Measurements from ENCODE around the gene ALAS1. TPM values are rescaled to one million over a fixed set of nuclear protein-coding genes. Genes with fewer than 3 reads are reported as not detected.

Gene ALAS1
- polyA plus RNA-seq, 1 donor (not counting 4 experiments of a cell fraction or from before 2014, with no cell fraction given), result 74.1 TPM

- peaks cover 33 to 36% of the 10 kb centered on the region in 2 experiments for H3K36me3 ChIP-seq (ENCODE audit: control insufficient read depth in 2 of 2, extremely low read depth in 1 of 2, insufficient read depth in 2 of 2, low read length in 2 of 2)
- no peak overlapping the region for H3K9ac ChIP-seq (ENCODE audit: control insufficient read depth, extremely low read depth, insufficient read depth, low read length)
- dilution Hi-C loops (cut with MboI; ENCODE audit: extremely low pct_ligation_motif_present, low sequenced_read_pairs), result no loop called here
- H3K4me3 ChIP-seq (ENCODE audit: control insufficient read depth in 2 of 3, extremely low read depth in 1 of 3, insufficient read depth in 2 of 3, low read depth in 1 of 3, low read length in 3 of 3), result no peak overlapping the region
- FAIRE-seq (no peak), DNase-seq (ENCODE audit: low read depth, low spot score) (no peak)
- no peak overlapping the region for H3K4me2 ChIP-seq (ENCODE audit: control insufficient read depth, extremely low read depth, insufficient read depth, low read depth, low read length)
- H3K4me1 ChIP-seq (ENCODE audit: control insufficient read depth, extremely low read depth, insufficient read depth, low read length), result no peaks in the 10 kb centered on the region
- H3K27me3 ChIP-seq (ENCODE audit: control insufficient read depth, extremely low read depth, insufficient read depth, low read length), result no peaks in the 10 kb centered on the region
- no peaks in the 10 kb centered on the region for H3K9me3 ChIP-seq (ENCODE audit: control insufficient read depth, low read depth, low read length)
- H3K9me1 ChIP-seq (ENCODE audit: control insufficient read depth, extremely low read depth, insufficient read depth, low read length), result no peaks in the 10 kb centered on the region
- H3K79me2 ChIP-seq (ENCODE audit: control insufficient read depth, insufficient read depth, low read length), result peaks cover 16% of the 10 kb centered on the region
- H3K27ac ChIP-seq (ENCODE audit: control insufficient read depth, insufficient read depth, low read length), result no peak overlapping the region
- peaks cover 3% of the 10 kb centered on the region for H4K20me1 ChIP-seq (ENCODE audit: control insufficient read depth, extremely low read depth, insufficient read depth, low read length)
- no peak overlapping the region for H2AFZ ChIP-seq (ENCODE audit: control insufficient read depth, low read length)
- TF ChIP-seq EZH2 (IDR thresholded peaks at IDR 0.05; ENCODE audit: low read length), result no peak
Observed at GRCh38 chr3:52228751-52229291, 30.9 kb downstream of the ALAS1 start.

DNA sequence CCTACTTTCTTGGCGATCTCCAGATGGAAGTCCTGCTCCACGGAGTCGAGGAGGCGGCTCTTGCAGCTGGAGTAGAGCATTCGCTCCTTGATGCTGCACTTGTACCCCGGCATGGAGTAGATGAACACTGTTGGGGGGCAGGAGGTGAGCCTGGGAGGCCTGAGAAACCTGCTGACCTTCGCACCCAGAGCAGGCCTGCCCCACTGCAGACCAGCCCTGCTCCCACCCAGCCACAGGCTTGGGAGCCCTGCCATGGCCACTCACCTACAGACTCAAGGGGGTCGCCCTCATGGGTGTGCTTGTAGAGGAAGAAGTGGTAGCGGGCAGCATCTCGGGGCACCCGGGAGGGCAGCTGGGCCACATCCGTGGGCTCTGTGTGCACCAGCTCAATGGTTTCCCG is 31.7 kb downstream of the ALAS1 start:
- Histone ChIP-seq H3K27me3 (ENCODE audit: control insufficient read depth, extremely low read depth, insufficient read depth, low read length) (no peaks in the 10 kb centered on the region), H3K4me3 (ENCODE audit: control insufficient read depth in 2 of 3, extremely low read depth in 1 of 3, insufficient read depth in 2 of 3, low read depth in 1 of 3, low read length in 3 of 3) (no peak overlapping the region), H3K4me2 (ENCODE audit: control insufficient read depth, extremely low read depth, insufficient read depth, low read depth, low read length) (no peak overlapping the region), H3K9me1 (ENCODE audit: control insufficient read depth, extremely low read depth, insufficient read depth, low read length) (no peaks in the 10 kb centered on the region), H3K27ac (ENCODE audit: control insufficient read depth, insufficient read depth, low read length) (no peak overlapping the region), H4K20me1 (ENCODE audit: control insufficient read depth, extremely low read depth, insufficient read depth, low read length) (peaks cover 3% of the 10 kb centered on the region), H3K9me3 (ENCODE audit: control insufficient read depth, low read depth, low read length) (no peaks in the 10 kb centered on the region), H3K4me1 (ENCODE audit: control insufficient read depth, extremely low read depth, insufficient read depth, low read length) (no peaks in the 10 kb centered on the region), H3K79me2 (ENCODE audit: control insufficient read depth, insufficient read depth, low read length) (peaks cover 22% of the 10 kb centered on the region), H2AFZ (ENCODE audit: control insufficient read depth, low read length) (no peak overlapping the region), H3K36me3 (ENCODE audit: control insufficient read depth in 2 of 2, extremely low read depth in 1 of 2, insufficient read depth in 2 of 2, low read length in 2 of 2) (peaks cover 33 to 42% of the 10 kb centered on the region in 2 experiments), H3K9ac (ENCODE audit: control insufficient read depth, extremely low read depth, insufficient read depth, low read length) (no peak overlapping the region)
- FAIRE-seq (no peak), DNase-seq (ENCODE audit: low read depth, low spot score) (no peak)
- dilution Hi-C loops (cut with MboI; ENCODE audit: extremely low pct_ligation_motif_present, low sequenced_read_pairs), result no loop called here
- TF ChIP-seq EZH2 (IDR thresholded peaks at IDR 0.05; ENCODE audit: low read length), result no peak

DNA sequence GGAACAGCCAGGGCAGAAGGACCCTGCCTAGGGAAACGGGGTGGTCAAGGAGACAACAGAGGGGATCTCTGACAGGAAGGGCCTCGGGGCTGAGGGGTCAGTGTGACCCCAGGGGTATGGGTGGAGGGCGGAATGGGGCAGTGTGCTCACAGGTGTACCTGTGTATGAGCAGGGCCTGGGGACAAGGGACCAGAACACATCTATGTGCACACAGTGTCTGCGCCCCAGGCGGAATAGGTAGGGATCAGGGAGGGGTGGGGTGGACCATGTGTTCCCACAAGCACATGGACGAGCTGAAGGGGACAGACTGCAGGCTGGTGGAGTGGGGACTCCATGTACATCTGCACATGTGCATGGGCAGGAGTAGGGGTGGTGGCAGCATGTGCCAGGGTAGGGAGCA is 32.5 kb downstream of the ALAS1 start:
- FAIRE-seq (no peak), DNase-seq (ENCODE audit: low read depth, low spot score) (no peak)
- H3K27ac ChIP-seq (ENCODE audit: control insufficient read depth, insufficient read depth, low read length), result no peak overlapping the region
- no peak overlapping the region for H3K9ac ChIP-seq (ENCODE audit: control insufficient read depth, extremely low read depth, insufficient read depth, low read length)
- no peak overlapping the region for H3K4me3 ChIP-seq (ENCODE audit: control insufficient read depth in 2 of 3, extremely low read depth in 1 of 3, insufficient read depth in 2 of 3, low read depth in 1 of 3, low read length in 3 of 3)
- TF ChIP-seq EZH2 (IDR thresholded peaks at IDR 0.05; ENCODE audit: low read length), result no peak
- no peak for TF ChIP-seq CTCF (optimal IDR thresholded peaks at IDR 0.05 in 1 of 3, IDR thresholded peaks at IDR 0.05 in 1 of 3, conservative IDR thresholded peaks at IDR 0.05 in 1 of 3; ENCODE audit: extremely low read depth in 1 of 3, insufficient read depth in 2 of 3, low read length in 3 of 3)
- H3K36me3 ChIP-seq (ENCODE audit: control insufficient read depth in 2 of 2, extremely low read depth in 1 of 2, insufficient read depth in 2 of 2, low read length in 2 of 2), result peaks cover 35 to 46% of the 10 kb centered on the region in 2 experiments
- peaks cover 30% of the 10 kb centered on the region for H3K79me2 ChIP-seq (ENCODE audit: control insufficient read depth, insufficient read depth, low read length)
- no peaks in the 10 kb centered on the region for H3K9me3 ChIP-seq (ENCODE audit: control insufficient read depth, low read depth, low read length)
- no peaks in the 10 kb centered on the region for H3K9me1 ChIP-seq (ENCODE audit: control insufficient read depth, extremely low read depth, insufficient read depth, low read length)
- H3K4me1 ChIP-seq (ENCODE audit: control insufficient read depth, extremely low read depth, insufficient read depth, low read length), result no peaks in the 10 kb centered on the region
- no peaks in the 10 kb centered on the region for H3K27me3 ChIP-seq (ENCODE audit: control insufficient read depth, extremely low read depth, insufficient read depth, low read length)
- no peak overlapping the region for H3K4me2 ChIP-seq (ENCODE audit: control insufficient read depth, extremely low read depth, insufficient read depth, low read depth, low read length)
- H2AFZ ChIP-seq (ENCODE audit: control insufficient read depth, low read length), result no peak overlapping the region
- dilution Hi-C loops (cut with MboI; ENCODE audit: extremely low pct_ligation_motif_present, low sequenced_read_pairs), result no loop called here
- peaks cover 5% of the 10 kb centered on the region for H4K20me1 ChIP-seq (ENCODE audit: control insufficient read depth, extremely low read depth, insufficient read depth, low read length)
